Stimulated activated naive CD8-positive, alpha-beta T cell treated with anti-CD3 and anti-CD28 coated beads, Interleukin-15, amount 100 ng/mL, for 72 hours (primary cell): ENCODE measurements around the gene SCARF2.
"Not testable (repeated sequence)": the region's sequence is repeated elsewhere in the genome, so short reads cannot be mapped to it uniquely, and the experiment has no call there.

ENCODE experiments used
- ATAC-seq: fragments of 150-1000 bp; cut with Tn5 transposase; 2 replicates; pipeline ENCODE4 v1.10.0; 2021; ENCODE audit warnings: mild to moderate bottlenecking, moderate library complexity
- DNase-seq, 2 donors: peaks; one replicate each; pipeline ENCODE4 v3.0.0; 2021 to 2022
- H3K27ac Mint-ChIP-seq, 2 donors: one replicate each; pipeline ENCODE4 v1.8.0; 2022; ENCODE audit warnings: mild to moderate bottlenecking in 2 of 2, mixed read lengths in 2 of 2, moderate library complexity in 2 of 2
- H3K27me3 Mint-ChIP-seq: one replicate; pipeline ENCODE4 v1.8.0; 2022; ENCODE audit warnings: mixed read lengths
- H3K4me1 Mint-ChIP-seq: one replicate; pipeline ENCODE4 v1.8.0; 2022; ENCODE audit warnings: mild to moderate bottlenecking, mixed read lengths
- H3K4me3 Mint-ChIP-seq, 2 donors: one replicate each; pipeline ENCODE4 v1.8.0; 2022; ENCODE audit warnings: mild to moderate bottlenecking in 2 of 2, mixed read lengths in 2 of 2, moderate library complexity in 1 of 2
- H3K9me3 Mint-ChIP-seq, 2 donors: one replicate each; pipeline ENCODE4 v1.8.0; 2022; ENCODE audit warnings: mixed read lengths in 2 of 2

The SCARF2 gene

DNA sequence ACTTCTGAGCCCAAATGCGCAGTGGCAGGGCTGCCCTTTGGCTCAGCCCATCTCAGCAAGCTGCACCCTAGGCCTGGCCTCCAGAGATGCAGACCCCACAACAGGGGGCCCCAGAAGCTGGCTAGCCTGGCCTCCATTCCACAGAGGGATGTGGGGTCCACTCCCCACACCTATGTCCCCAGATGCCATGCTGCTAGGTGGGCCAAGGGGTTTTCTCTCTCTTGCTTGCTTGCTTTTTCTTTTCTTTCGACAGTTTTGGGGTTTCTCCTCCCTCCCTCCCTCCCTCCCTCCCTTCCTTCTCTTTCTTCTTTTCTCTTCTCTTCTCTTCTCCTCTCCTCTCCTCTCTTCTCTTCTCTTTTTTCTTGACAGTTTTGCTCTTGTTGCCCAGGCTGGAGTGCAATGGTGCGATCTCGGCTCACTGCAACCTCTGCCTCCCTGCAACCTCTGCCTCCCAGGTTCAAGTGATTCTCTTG, 9.6 kb downstream of the SCARF2 start:
- no peak overlapping the region for H3K4me3 Mint-ChIP-seq
- peaks cover 43% of the 10 kb centered on the region for H3K4me1 Mint-ChIP-seq
- H3K27me3 Mint-ChIP-seq = peaks cover 74% of the 10 kb centered on the region
- H3K9me3 Mint-ChIP-seq = no peaks in the 10 kb centered on the region
- ATAC-seq (no peak), DNase-seq (no peak)
- no peak overlapping the region for H3K27ac Mint-ChIP-seq

DNA sequence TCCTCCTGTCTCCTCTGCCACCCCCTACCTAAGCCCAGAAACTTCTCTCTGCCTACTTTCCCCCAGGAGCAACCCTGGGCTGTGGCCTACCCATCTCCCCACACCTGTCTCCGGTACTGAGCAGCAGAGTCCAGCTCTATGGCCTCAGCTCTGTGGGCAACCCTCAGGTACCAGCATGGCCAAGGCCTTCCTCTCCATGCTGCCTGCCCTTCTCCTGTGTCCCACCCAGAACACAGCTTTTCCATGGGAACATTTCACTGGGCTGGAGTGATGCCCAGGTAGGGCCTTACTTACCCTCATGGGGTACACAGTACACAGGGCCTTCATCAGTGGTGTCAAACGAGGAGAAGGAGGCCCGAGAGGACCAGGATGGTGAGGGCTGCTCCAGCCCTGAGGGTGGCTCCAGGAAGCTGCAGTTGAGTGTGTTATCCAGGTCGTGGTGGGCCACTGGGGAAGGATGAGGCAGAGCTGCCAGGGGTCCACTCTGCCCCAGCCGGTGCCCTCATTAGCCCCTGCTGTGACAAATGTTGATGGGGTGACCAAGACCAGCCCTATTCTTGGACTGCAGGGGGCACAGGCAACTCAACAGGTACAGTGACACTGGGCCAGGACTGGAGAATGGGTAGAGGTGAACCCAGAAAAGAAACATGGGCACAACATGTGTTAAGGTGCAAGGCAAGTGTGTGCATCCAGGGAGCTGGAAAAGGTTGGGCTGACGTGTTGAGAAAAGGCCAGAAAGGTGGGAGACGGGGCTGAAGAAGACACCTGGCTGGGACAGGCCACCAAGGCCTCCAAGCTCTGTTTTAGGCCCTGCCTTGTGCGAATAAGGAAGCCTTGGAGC, 10.3 kb downstream of the SCARF2 start:
- peaks cover 45% of the 10 kb centered on the region for H3K4me1 Mint-ChIP-seq
- peaks cover 67% of the 10 kb centered on the region for H3K27me3 Mint-ChIP-seq
- no peak overlapping the region for H3K27ac Mint-ChIP-seq

DNA sequence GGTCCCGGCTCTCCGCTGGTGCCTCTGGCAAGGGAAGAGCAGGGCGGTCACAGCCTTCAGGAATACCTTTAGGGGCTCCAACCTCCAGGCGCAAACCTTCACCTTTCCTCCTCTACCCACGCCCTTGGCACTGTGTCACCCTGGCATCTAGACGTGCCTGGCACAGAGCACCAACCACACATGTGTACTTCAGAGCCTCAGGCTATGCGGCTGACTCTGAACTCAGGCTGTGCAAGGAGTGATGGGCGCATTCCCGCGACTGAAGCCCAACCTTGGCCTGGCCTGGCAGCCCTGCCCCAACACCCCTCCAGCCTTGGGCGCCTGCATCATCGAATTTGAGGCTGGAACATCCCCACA, 11.4 kb downstream of the SCARF2 start:
- ATAC-seq (no peak), DNase-seq (no peak)
- Mint-ChIP-seq H3K9me3 (no peaks in the 10 kb centered on the region), H3K27me3 (peaks cover 59% of the 10 kb centered on the region), H3K27ac (no peak overlapping the region), H3K4me3 (no peak overlapping the region), H3K4me1 (peaks cover 35% of the 10 kb centered on the region)

More for the DNA sequence above, 10.3 kb downstream of the SCARF2 start:
- no peaks in the 10 kb centered on the region for H3K9me3 Mint-ChIP-seq
- peak overlapping the region in 1 of 2 donors; percentile 25 for H3K4me3 Mint-ChIP-seq
- no peak for DNase-seq
- ATAC-seq = no peak

DNA sequence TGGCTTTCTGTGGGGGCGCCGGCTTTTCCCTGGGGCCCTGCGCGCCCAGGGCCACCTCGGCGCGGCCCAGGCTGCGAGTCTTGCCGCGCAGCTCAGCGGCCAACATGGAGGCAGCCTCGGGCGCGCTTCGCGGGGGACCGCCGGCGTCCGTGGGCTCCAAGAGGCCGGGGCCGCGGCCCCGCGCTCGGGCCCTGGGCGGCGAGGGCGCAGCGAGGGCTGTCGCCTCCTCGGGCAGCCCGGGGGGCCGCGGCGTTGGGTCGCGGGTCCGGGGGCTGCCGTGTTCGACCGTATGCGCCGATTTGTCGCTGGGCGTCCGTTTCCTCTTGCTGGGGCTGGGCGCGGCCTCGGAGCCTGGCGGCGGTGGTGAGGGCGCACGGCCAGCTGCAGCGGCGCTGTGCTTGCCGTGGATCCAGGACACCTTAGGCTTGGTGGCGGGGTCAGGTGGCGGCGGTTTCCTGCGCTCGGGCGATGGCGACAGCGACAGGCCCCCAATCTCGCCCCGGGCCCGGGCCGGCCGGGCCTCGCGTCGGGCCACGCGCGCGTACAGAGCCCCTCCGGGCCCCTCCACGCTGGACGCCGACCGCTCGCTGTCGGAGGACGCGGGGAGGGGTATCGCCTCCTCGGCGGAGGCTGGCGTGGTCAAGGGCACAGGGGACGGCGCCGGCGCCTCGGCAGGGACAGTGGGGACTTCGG, 11.9 kb downstream of the SCARF2 start:
- ATAC-seq (no peak), DNase-seq (no peak)
- Mint-ChIP-seq H3K4me1 (peaks cover 31% of the 10 kb centered on the region), H3K27me3 (peaks cover 54% of the 10 kb centered on the region), H3K4me3 (no peak overlapping the region), H3K9me3 (no peaks in the 10 kb centered on the region), H3K27ac (no peak overlapping the region)

DNA sequence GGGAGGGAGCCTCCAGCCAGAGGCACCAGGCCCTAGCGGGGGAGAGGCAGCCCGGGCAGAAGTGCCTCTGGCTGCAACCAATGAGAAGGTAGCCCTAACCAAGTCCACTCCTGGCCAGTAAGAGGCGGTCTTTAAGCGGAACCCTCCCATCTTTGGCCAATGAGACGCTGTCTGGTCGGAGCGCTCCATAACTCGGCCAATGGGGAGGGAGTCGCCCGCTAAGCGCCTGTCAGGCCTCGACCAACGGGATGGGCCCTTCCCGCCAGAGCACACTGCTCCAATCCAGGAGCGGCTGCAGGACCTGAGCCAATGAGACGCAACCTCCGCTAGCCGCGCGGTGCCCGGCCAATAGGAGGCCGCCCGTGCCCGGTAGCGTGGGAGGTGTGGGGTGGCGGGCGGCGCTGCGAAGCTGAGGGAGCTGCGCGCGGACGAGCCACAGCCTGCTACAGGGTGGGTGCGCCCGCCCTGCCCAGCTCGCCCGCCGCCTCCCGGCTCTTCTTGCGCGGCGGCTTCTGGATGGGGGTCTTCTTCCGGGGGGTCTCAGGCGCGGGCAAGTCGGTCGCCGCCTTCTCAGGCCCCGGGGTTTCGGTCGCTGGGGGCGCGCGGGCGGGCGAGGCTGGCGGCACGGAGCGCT, 12.6 kb downstream of the SCARF2 start:
- Mint-ChIP-seq H3K9me3 (no peaks in the 10 kb centered on the region), H3K27me3 (peaks cover 47% of the 10 kb centered on the region), H3K27ac (no peak overlapping the region), H3K4me1 (peaks cover 24% of the 10 kb centered on the region), H3K4me3 (peak overlapping the region; percentile 41 to 60)
- ATAC-seq (peak; percentile 13), DNase-seq (no peak)

DNA sequence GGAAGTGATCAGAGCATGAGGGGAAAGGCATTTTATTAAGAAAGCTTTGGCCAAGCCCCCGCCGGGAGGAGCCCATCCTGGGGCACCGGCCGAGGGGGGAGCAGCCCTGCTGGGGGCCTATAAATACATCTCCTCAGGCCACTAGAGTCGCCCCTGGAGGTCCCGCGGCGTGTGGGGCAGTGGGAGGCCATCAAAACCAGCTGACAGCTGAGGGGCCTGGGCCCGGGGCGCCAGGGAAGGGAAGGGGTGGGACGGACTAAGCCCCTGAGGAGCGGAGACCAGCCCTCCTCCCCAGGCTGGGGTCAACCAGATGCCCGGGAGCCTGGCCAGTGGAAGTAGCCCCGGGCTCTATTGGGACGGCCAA, 13.1 kb downstream of the SCARF2 start:
- H3K4me1 Mint-ChIP-seq = peaks cover 19% of the 10 kb centered on the region
- DNase-seq (no peak), ATAC-seq (no peak)
- H3K9me3 Mint-ChIP-seq = no peaks in the 10 kb centered on the region
- H3K4me3 Mint-ChIP-seq = peak overlapping the region in 1 of 2 donors; percentile 60
- no peak overlapping the region for H3K27ac Mint-ChIP-seq
- peaks cover 42% of the 10 kb centered on the region for H3K27me3 Mint-ChIP-seq

DNA sequence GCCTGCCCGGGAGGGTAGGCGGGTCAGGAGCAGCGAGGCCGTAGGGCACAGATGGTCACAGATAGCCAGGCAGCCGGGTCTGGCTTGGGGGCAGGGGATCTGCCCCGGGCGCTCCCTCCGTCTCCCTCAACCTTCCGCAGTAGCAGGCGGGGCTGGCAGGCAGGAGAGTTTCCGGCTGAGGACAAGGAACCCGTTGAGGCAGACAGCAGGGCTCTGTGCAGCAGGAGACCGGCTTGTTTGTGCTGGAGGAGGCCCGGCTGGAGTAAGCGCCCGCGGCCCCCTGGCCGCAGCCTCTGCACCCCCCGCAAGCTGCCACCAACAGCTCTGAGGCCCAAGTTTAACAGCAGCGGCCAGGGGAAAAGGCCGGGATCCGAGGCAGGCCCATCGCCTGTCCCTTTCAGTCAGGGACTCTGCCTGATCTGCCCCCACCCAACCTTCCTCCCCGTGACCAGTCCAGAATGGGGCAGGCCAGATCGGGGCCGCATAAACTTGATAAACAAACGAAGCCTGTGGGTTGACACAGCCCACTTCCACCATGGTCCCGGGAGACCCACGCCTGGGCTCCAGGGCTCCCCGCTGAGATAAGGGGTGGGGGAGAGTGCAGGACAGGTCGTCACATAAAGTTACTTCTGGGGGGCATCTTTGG, 13.6 kb downstream of the SCARF2 start:
- peaks cover 37% of the 10 kb centered on the region for H3K27me3 Mint-ChIP-seq
- no peak overlapping the region for H3K27ac Mint-ChIP-seq
- DNase-seq (no peak), ATAC-seq (no peak)
- peak overlapping the region in 1 of 2 donors; percentile 15 for H3K4me3 Mint-ChIP-seq
- peaks cover 14% of the 10 kb centered on the region for H3K4me1 Mint-ChIP-seq
- no peaks in the 10 kb centered on the region for H3K9me3 Mint-ChIP-seq

DNA sequence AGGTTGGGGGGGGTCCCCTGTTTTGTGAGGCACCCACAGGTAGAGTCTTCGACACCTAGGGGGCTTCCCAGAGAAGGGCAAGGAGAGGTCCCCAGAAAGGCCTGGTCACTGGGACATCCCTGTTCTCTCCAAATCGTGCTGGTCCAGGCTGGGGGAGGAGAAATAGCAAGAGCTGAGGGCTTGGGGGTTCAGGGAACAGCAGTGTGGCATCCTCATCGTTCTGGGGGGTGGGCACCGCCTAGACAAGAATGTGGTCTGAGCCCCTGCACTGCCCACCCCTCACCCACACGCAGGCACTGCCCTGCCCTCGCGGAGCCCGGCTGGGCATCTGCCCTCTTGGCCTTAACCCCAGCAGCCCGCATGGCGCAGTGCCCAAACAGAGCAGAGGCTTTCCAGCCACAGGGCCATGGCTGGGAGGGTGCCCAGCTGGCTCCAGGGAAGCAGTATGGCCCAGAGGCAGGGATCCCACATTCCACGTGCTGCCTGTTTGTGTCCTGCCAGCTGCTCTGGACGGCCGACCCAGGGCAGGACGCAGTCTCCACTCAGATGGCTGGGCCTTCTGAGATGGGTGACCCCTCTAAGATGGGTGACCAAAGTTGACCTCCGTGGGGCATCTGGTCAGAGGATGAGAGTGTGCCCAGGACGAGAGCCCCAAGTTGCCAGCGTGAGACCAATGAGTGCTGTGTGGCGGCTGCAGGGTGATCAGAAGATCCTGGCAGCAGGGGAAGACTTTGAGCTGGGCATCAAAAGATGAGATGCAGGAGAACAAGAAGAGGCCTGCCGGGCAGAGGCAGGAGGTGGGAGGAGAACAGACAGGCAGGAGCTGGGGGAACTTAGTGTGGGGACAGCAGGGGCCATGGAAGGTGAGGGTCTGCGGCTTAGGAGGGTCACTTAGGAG, 14.4 kb downstream of the SCARF2 start:
- no peak overlapping the region for H3K4me3 Mint-ChIP-seq
- H3K27me3 Mint-ChIP-seq = peaks cover 29% of the 10 kb centered on the region
- DNase-seq = no peak
- peaks cover 9% of the 10 kb centered on the region for H3K4me1 Mint-ChIP-seq
- H3K9me3 Mint-ChIP-seq = no peaks in the 10 kb centered on the region
- no peak for ATAC-seq
- peak overlapping the region in 1 of 2 donors; percentile 16 for H3K27ac Mint-ChIP-seq

DNA sequence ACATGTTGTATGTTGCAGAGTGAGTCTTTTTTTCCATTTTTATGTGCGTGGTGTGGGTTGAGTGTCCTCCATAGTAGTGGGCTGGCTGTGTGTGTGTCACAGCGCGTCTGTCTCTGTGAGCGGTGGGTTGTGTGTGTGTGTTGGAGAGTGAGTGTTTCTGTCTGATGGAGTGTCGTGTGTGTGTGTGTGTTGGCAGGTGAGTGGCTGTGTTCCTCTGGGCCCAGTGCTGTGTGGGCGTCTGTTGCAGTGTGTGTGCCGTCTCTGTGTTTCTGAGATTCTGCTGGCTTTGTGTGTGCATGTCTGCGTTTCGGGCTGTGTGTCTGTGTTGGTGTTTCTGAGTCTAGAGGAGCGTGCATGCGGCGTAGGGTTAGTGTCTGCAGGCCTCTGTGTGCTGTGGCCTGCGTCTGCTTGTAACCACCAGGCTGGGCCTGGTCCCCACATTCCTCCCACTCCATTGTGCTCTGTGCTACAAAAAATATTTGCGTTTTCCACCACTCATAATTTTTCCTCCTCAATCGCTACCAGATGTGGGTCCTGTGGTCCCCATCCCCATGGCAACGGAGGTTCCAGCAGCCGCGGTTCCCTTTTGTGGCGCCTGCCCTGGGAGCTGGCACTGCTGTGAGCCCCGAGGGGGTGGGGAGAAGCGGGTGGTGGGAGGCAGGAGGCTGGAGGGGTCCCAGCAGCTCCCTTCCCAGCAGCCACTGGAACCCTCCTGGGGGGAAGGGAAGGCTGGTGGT, 15.2 kb downstream of the SCARF2 start:
- Mint-ChIP-seq H3K9me3 (no peaks in the 10 kb centered on the region), H3K27ac (no peak overlapping the region), H3K4me1 (peaks cover 9% of the 10 kb centered on the region), H3K4me3 (no peak overlapping the region), H3K27me3 (peaks cover 21% of the 10 kb centered on the region)
- DNase-seq (no peak), ATAC-seq (no peak)

DNA sequence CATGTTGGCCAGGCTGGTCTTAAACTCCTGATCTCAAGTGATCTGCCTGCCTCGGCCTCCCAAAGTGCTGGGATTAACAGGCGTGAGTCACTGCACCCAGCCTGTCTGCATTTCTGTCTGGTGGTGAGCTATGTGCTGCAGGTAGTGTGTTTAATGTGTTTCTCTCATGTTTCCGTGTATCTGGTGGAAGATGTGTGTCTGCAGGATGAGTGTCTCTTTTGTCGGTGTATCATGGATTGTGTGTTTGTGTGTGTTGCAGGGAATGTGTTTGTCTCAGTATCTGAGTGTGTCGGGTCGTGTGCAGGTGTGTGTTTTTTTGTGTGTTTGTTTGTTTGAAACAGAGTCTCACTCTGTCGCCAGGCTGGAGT, 16.1 kb downstream of the SCARF2 start:
- DNase-seq = no peak
- no peak for ATAC-seq
- H3K4me3 Mint-ChIP-seq = no peak overlapping the region
- H3K27ac Mint-ChIP-seq = no peak overlapping the region
- no peaks in the 10 kb centered on the region for H3K9me3 Mint-ChIP-seq
- peaks cover 11% of the 10 kb centered on the region for H3K27me3 Mint-ChIP-seq
- H3K4me1 Mint-ChIP-seq = peaks cover 9% of the 10 kb centered on the region

DNA sequence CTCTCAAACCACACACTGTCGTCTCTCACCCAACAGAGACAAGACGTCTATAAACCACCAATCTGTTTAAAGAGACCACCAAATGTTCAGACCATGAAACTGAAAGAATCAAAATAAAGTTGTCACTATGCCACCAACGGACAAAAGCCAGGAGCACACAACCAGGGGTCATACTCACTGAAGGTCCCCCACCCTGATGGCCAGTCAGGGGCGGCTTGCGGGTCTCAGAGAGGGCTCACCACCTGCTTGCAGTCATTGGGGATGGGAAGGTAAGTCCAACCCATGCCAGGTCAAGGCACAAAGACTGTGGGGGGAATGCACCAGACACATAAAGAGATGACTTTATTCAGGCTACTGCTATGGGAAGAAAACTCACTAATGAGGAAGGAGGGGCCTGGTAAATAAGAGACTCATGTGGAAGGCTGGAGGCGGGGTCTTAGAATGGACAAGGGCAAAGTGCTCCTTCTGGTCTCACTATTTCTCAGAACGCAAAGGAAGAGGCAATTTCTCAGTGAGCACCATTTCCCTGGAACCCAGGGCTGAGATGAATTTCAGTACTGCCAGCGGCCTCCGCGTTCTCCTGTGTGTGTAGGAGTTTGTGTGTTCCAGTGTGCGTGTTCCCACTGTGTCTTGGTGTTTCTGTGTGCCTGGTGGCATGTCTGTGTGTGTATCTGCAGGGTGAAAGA, 17.3 kb downstream of the SCARF2 start:
- Mint-ChIP-seq H3K27ac (no peak overlapping the region), H3K27me3 (peaks cover 8% of the 10 kb centered on the region), H3K9me3 (no peaks in the 10 kb centered on the region), H3K4me3 (no peak overlapping the region), H3K4me1 (peaks cover 9% of the 10 kb centered on the region)
- ATAC-seq (no peak), DNase-seq (no peak)

DNA sequence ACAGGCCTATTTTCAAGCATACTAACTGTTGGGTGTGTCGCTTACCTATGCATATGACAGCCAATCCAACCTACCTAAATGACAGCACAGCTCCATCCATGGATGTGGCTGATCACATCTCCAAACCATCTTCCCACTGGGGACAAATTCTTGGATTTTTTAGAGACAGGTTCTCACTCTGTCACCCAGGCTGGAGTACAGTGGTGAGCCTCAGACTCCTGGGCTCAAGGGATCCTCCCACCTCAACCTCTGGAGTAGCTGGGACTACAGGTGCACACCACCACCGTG, 18.0 kb downstream of the SCARF2 start:
- peaks cover 8% of the 10 kb centered on the region for H3K27me3 Mint-ChIP-seq
- ATAC-seq = no peak
- H3K4me1 Mint-ChIP-seq = peaks cover 9% of the 10 kb centered on the region
- H3K4me3 Mint-ChIP-seq = no peak overlapping the region
- H3K27ac Mint-ChIP-seq = no peak overlapping the region
- DNase-seq = no peak
- H3K9me3 Mint-ChIP-seq = no peaks in the 10 kb centered on the region

DNA sequence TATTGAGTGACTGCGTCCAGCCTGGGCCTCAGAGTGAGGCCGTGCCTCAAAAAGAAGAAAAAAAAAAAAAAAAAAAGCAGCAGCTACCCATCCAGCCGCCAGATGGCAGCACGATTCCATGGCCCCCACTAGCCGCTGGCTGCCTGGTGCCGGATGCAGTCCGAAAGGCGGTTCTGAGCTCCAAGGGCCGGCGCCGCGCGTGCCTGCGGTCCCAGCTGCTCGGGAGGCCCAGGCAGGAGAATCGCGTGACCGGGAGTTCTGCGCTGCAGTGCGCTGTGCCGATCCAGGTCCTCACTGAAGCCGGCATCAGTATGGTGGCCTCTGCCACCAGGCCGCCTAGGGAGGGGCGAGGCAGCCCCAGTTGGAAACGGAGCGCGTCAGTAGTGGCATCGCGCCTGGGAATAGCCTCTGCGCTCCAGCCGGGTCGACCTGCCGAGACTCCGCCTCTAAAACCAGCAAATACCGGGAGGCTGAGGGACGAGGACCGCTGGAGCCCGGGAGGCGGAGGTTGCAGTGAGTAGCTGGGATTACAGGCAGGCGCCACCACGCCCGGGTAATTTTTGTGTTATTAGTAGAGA, 19.3 kb downstream of the SCARF2 start:
- Mint-ChIP-seq H3K4me3 (peak overlapping the region; percentile 34 to 45), H3K27me3 (peaks cover 2% of the 10 kb centered on the region), H3K9me3 (no peaks in the 10 kb centered on the region), H3K4me1 (peaks cover 5% of the 10 kb centered on the region), H3K27ac (no peak overlapping the region)
- ATAC-seq (peak; percentile 83), DNase-seq (peak; percentile 71 to 72)

DNA sequence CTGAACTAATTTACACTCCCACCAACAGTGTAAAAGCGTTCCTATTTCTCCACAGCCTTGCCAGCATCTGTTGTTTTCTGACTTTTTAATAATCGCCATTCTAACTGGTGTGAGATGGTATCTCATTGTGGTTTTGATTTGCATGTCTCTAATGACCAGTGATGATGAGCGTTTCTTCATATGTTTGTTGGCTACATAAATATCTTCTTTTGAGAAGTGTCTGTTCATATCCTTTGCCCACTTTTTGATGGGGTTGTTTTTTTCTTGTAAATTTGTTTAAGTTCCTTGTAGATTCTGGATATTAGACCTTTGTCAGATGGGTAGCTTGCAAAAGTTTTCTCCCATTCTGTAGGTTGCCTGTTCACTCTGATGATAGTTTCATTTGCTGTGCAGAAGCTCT, 21.9 kb downstream of the SCARF2 start:
- H3K4me3 Mint-ChIP-seq, H3K4me1 Mint-ChIP-seq, H3K27ac Mint-ChIP-seq, H3K9me3 Mint-ChIP-seq, H3K27me3 Mint-ChIP-seq, DNase-seq, ATAC-seq: not testable (repeated sequence)
